Liver (tissue), 3 donors: ENCODE results near the gene TBCA.

ENCODE experiments used
- GABPA ChIP-seq, 2 donors: IDR thresholded peaks in 1 of 2; conservative IDR thresholded peaks in 1 of 2; 2 replicates each; pipeline ENCODE4 v1.6.1; 2016; ENCODE audit warnings: antibody characterized with exemption in 2 of 2, mild to moderate bottlenecking in 1 of 2, moderate library complexity in 1 of 2
- RAD21 ChIP-seq, 2 donors: IDR thresholded peaks; 2 replicates each; pipeline ENCODE4 v1.6.1; 2016; ENCODE audit warnings: antibody characterized with exemption in 2 of 2, mild to moderate bottlenecking in 2 of 2
- RXRA ChIP-seq, 2 donors: IDR thresholded peaks; 2 replicates each; pipeline ENCODE4 v1.6.1; 2017 to 2018; ENCODE audit warnings: antibody characterized with exemption in 2 of 2, mild to moderate bottlenecking in 1 of 2
- TAF1 ChIP-seq: conservative IDR thresholded peaks from 2 replicates; pipeline ENCODE4 v1.6.1; 2016; ENCODE audit warnings: antibody characterized with exemption, mild to moderate bottlenecking
- TF ChIP-seq, protein P1 (sequence below): fragments of 150-350 bp; IDR thresholded peaks from 2 replicates; pipeline ENCODE4 v1.5.1; 2017; ENCODE audit warnings: improper control_type of control experiment, low read depth, low read length; ENCODE audit not compliant: missing input control
- TF ChIP-seq, protein P2 (sequence below): IDR thresholded peaks from 2 replicates; pipeline ENCODE4 v1.6.1; 2016; ENCODE audit warnings: antibody characterized with exemption, mild to moderate bottlenecking
- TF ChIP-seq, protein P3 (sequence below): IDR thresholded peaks from 2 replicates; pipeline ENCODE4 v1.6.1; 2016; ENCODE audit warnings: antibody characterized with exemption
- donor health status: healthy.
- donor health status: healthy.

DNA sequence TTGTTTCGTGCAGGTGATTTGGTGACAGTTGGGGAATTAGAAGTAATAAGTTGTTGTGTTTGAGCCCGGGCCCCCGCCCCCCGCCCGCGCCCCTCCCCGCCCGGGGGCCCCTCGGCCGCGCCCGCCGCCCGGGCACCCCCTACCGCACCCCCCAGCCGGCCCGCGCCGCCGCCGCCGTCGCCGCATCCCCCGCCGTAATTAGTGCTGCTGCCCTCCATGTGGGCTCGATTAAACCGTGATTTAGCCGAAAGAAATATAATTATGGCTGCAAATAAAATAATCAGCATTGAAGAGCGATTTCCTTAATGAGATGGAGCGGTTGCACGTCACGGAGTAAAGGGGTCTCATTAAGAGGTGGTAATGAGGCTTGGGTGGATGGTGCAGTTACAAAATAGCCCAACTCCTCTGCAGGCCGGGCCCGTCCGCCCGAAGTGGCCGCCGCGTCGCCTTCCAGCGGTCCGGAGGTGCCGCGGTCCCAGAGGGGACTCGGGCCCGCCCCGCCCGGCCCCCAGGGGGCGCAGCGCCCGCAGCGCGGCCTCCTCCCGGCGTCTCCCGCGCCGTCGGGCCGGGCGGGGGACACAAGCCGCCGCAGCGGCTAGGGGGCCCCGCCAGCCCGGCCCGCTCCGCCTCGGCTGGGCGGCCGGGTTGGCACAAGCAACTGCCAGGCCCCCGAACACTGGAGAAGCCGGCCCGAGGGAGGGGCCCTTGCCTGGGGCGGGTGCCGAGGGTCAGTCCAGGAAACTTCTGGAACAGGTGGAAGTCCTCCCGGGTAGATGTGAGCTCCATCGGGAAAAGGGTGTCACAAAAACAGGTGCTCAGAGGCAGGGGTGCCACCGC, 130.8 kb downstream of the TBCA start:
- TF ChIP-seq, protein P1, sequence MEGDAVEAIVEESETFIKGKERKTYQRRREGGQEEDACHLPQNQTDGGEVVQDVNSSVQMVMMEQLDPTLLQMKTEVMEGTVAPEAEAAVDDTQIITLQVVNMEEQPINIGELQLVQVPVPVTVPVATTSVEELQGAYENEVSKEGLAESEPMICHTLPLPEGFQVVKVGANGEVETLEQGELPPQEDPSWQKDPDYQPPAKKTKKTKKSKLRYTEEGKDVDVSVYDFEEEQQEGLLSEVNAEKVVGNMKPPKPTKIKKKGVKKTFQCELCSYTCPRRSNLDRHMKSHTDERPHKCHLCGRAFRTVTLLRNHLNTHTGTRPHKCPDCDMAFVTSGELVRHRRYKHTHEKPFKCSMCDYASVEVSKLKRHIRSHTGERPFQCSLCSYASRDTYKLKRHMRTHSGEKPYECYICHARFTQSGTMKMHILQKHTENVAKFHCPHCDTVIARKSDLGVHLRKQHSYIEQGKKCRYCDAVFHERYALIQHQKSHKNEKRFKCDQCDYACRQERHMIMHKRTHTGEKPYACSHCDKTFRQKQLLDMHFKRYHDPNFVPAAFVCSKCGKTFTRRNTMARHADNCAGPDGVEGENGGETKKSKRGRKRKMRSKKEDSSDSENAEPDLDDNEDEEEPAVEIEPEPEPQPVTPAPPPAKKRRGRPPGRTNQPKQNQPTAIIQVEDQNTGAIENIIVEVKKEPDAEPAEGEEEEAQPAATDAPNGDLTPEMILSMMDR: peak; percentile 55
- no peak for TF ChIP-seq TAF1
- TF ChIP-seq, protein P2, sequence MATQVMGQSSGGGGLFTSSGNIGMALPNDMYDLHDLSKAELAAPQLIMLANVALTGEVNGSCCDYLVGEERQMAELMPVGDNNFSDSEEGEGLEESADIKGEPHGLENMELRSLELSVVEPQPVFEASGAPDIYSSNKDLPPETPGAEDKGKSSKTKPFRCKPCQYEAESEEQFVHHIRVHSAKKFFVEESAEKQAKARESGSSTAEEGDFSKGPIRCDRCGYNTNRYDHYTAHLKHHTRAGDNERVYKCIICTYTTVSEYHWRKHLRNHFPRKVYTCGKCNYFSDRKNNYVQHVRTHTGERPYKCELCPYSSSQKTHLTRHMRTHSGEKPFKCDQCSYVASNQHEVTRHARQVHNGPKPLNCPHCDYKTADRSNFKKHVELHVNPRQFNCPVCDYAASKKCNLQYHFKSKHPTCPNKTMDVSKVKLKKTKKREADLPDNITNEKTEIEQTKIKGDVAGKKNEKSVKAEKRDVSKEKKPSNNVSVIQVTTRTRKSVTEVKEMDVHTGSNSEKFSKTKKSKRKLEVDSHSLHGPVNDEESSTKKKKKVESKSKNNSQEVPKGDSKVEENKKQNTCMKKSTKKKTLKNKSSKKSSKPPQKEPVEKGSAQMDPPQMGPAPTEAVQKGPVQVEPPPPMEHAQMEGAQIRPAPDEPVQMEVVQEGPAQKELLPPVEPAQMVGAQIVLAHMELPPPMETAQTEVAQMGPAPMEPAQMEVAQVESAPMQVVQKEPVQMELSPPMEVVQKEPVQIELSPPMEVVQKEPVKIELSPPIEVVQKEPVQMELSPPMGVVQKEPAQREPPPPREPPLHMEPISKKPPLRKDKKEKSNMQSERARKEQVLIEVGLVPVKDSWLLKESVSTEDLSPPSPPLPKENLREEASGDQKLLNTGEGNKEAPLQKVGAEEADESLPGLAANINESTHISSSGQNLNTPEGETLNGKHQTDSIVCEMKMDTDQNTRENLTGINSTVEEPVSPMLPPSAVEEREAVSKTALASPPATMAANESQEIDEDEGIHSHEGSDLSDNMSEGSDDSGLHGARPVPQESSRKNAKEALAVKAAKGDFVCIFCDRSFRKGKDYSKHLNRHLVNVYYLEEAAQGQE: no peak
- no peak for TF ChIP-seq RXRA (IDR thresholded peaks at IDR 0.05)
- no peak for TF ChIP-seq GABPA (IDR thresholded peaks at IDR 0.05 in 1 of 2, conservative IDR thresholded peaks at IDR 0.05 in 1 of 2)
- TF ChIP-seq, protein P3, sequence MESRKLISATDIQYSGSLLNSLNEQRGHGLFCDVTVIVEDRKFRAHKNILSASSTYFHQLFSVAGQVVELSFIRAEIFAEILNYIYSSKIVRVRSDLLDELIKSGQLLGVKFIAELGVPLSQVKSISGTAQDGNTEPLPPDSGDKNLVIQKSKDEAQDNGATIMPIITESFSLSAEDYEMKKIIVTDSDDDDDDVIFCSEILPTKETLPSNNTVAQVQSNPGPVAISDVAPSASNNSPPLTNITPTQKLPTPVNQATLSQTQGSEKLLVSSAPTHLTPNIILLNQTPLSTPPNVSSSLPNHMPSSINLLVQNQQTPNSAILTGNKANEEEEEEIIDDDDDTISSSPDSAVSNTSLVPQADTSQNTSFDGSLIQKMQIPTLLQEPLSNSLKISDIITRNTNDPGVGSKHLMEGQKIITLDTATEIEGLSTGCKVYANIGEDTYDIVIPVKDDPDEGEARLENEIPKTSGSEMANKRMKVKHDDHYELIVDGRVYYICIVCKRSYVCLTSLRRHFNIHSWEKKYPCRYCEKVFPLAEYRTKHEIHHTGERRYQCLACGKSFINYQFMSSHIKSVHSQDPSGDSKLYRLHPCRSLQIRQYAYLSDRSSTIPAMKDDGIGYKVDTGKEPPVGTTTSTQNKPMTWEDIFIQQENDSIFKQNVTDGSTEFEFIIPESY: no peak
- peak in 1 of 2 donors; percentile 39 for TF ChIP-seq RAD21 (IDR thresholded peaks at IDR 0.05)
